ENCODE results near the gene MTCL1. TPM values are rescaled to one million over a fixed set of nuclear protein-coding genes. Genes with fewer than 3 reads are reported as not detected.

MTCL1 gene
- total RNA-seq, 3 donors from 2014 or later (not counting 1 experiment from before 2014, with no cell fraction given): 0.38 to 1.5 (median 0.43) TPM

- Histone ChIP-seq H3K27me3 (ENCODE audit: control insufficient read depth, insufficient read depth, low read length) (no peaks in the 10 kb centered on the region), H3K36me3 (ENCODE audit: control insufficient read depth, insufficient read depth, low read length) (no peaks in the 10 kb centered on the region), H3K4me1 (ENCODE audit: control insufficient read depth, insufficient read depth, low read length) (no peaks in the 10 kb centered on the region), H3K9me3 (ENCODE audit: control insufficient read depth, insufficient read depth, low read length) (no peaks in the 10 kb centered on the region), H3K27ac (ENCODE audit: low read length) (no peak overlapping the region), H3K4me3 (ENCODE audit: low read length) (no peak overlapping the region)
- TF ChIP-seq, protein P1, sequence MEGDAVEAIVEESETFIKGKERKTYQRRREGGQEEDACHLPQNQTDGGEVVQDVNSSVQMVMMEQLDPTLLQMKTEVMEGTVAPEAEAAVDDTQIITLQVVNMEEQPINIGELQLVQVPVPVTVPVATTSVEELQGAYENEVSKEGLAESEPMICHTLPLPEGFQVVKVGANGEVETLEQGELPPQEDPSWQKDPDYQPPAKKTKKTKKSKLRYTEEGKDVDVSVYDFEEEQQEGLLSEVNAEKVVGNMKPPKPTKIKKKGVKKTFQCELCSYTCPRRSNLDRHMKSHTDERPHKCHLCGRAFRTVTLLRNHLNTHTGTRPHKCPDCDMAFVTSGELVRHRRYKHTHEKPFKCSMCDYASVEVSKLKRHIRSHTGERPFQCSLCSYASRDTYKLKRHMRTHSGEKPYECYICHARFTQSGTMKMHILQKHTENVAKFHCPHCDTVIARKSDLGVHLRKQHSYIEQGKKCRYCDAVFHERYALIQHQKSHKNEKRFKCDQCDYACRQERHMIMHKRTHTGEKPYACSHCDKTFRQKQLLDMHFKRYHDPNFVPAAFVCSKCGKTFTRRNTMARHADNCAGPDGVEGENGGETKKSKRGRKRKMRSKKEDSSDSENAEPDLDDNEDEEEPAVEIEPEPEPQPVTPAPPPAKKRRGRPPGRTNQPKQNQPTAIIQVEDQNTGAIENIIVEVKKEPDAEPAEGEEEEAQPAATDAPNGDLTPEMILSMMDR (IDR thresholded peaks at IDR 0.05): no peak
- WGBS (ENCODE audit: insufficient coverage): 90% methylated on average over 6 of the region's 8 CpGs
- Mint-ChIP-seq H3K4me3 (no peak overlapping the region), H3K27ac (no peak overlapping the region), H3K27me3 (ENCODE audit: low read depth in 2 of 2) (peaks cover 7 to 10% of the 10 kb centered on the region in 2 donors), H3K36me3 (no peaks in the 10 kb centered on the region), H3K9me3 (no peaks in the 10 kb centered on the region), H3K4me1 (no peaks in the 10 kb centered on the region)
- DNase-seq (no peak), ATAC-seq (no peak)
- intact Hi-C loops (cut with micrococcal nuclease): no loop called here
These were observed 17.0 kb upstream of the MTCL1 start for GRCh38 chr18:8688216-8688800.

- no peaks in the 10 kb centered on the region for H3K4me1 ChIP-seq (ENCODE audit: control insufficient read depth, insufficient read depth, low read length)
- no peak for DNase-seq
- no peak overlapping the region for H3K27ac ChIP-seq (ENCODE audit: low read length)
- Mint-ChIP-seq H3K4me3 (no peak overlapping the region), H3K36me3 (no peaks in the 10 kb centered on the region), H3K4me1 (no peaks in the 10 kb centered on the region), H3K9me3 (no peaks in the 10 kb centered on the region), H3K27ac (no peak overlapping the region), H3K27me3 (ENCODE audit: low read depth in 2 of 2) (peaks cover 7 to 10% of the 10 kb centered on the region in 2 donors)
- no peaks in the 10 kb centered on the region for H3K36me3 ChIP-seq (ENCODE audit: control insufficient read depth, insufficient read depth, low read length)
- intact Hi-C loops (cut with micrococcal nuclease): no loop called here
- ATAC-seq: no peak
- 94% methylated on average over 8 of the region's 8 CpGs for WGBS (ENCODE audit: insufficient coverage)
- H3K9me3 ChIP-seq (ENCODE audit: control insufficient read depth, insufficient read depth, low read length): no peaks in the 10 kb centered on the region
- H3K27me3 ChIP-seq (ENCODE audit: control insufficient read depth, insufficient read depth, low read length): no peaks in the 10 kb centered on the region
- H3K4me3 ChIP-seq (ENCODE audit: low read length): no peak overlapping the region
- TF ChIP-seq, protein P1 (IDR thresholded peaks at IDR 0.05): no peak
These were observed 16.5 kb upstream of the MTCL1 start for GRCh38 chr18:8688816-8689215.

- ATAC-seq (no peak), DNase-seq (no peak)
- Histone ChIP-seq H3K4me3 (ENCODE audit: low read length) (no peak overlapping the region), H3K9me3 (ENCODE audit: control insufficient read depth, insufficient read depth, low read length) (no peaks in the 10 kb centered on the region), H3K27ac (ENCODE audit: low read length) (no peak overlapping the region), H3K36me3 (ENCODE audit: control insufficient read depth, insufficient read depth, low read length) (no peaks in the 10 kb centered on the region), H3K4me1 (ENCODE audit: control insufficient read depth, insufficient read depth, low read length) (no peaks in the 10 kb centered on the region), H3K27me3 (ENCODE audit: control insufficient read depth, insufficient read depth, low read length) (no peaks in the 10 kb centered on the region)
- Mint-ChIP-seq H3K27me3 (ENCODE audit: low read depth in 2 of 2) (peaks cover 7 to 10% of the 10 kb centered on the region in 2 donors), H3K4me1 (no peaks in the 10 kb centered on the region), H3K4me3 (no peak overlapping the region), H3K36me3 (no peaks in the 10 kb centered on the region), H3K9me3 (no peaks in the 10 kb centered on the region), H3K27ac (no peak overlapping the region)
- TF ChIP-seq, protein P1 (IDR thresholded peaks at IDR 0.05): no peak
- intact Hi-C loops (cut with micrococcal nuclease): no loop called here
- 91% methylated on average over 13 of the region's 13 CpGs for WGBS (ENCODE audit: insufficient coverage)
These were observed 15.8 kb upstream of the MTCL1 start for GRCh38 chr18:8689517-8689916.

DNA sequence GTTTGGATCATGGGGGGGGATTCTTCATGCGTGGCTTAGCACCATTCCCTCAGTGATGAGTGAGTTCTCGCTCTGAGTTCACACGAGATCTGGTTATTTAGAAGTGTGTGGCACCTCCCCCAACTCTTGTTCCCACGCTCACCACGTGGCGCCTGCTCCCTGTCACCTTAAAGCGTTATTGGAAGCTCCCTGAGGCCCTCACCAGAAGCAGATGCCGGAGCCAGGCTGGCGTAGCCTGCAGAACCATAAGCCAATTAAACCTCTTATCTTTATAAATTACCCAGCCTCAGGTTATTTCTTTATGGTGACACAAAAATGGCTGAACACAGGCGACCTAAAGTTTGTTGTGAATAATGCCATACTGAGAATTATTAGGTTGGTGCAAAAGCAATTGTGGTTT, 10.5 kb upstream of the MTCL1 start:
- 61% methylated on average over 9 of the region's 10 CpGs for WGBS (ENCODE audit: insufficient coverage)
- intact Hi-C loops (cut with micrococcal nuclease): no loop called here
- no peaks in the 10 kb centered on the region for H3K4me1 Mint-ChIP-seq
- H3K27me3 Mint-ChIP-seq (ENCODE audit: low read depth in 2 of 2): peaks cover 8 to 15% of the 10 kb centered on the region in 2 donors
- DNase-seq: no peak
- Histone ChIP-seq H3K27me3 (ENCODE audit: control insufficient read depth, insufficient read depth, low read length) (peaks cover 3% of the 10 kb centered on the region), H3K9me3 (ENCODE audit: control insufficient read depth, insufficient read depth, low read length) (no peaks in the 10 kb centered on the region), H3K4me1 (ENCODE audit: control insufficient read depth, insufficient read depth, low read length) (no peaks in the 10 kb centered on the region), H3K4me3 (ENCODE audit: low read length) (no peak overlapping the region), H3K27ac (ENCODE audit: low read length) (no peak overlapping the region), H3K36me3 (ENCODE audit: control insufficient read depth, insufficient read depth, low read length) (no peaks in the 10 kb centered on the region)
- no peak for ATAC-seq
- TF ChIP-seq, protein P1 (IDR thresholded peaks at IDR 0.05): no peak
- H3K36me3 Mint-ChIP-seq: no peaks in the 10 kb centered on the region
- H3K9me3 Mint-ChIP-seq: no peaks in the 10 kb centered on the region
- H3K27ac Mint-ChIP-seq: no peak overlapping the region
- no peak overlapping the region for H3K4me3 Mint-ChIP-seq

Data from natural killer cell (primary cell).